WTC11 (cell line): ENCODE results near the gene PRR33. TPM values are rescaled to one million over a fixed set of nuclear protein-coding genes. Genes with fewer than 3 reads are reported as not detected.
A peak's percentile ranks its signal among the peaks of the same experiment; 100 is the strongest.
"Not testable (repeated sequence)": the region's sequence is repeated elsewhere in the genome, so short reads cannot be mapped to it uniquely, and the experiment has no call there.

Experiments used
- ATAC-seq: fragments of 200-7000 bp; cut with Tn5 transposase; 2 replicates; pipeline ENCODE4 v1.10.0; 2021; ENCODE audit warnings: mild to moderate bottlenecking, moderate library complexity
- Bru-seq: library from RNA; stranded (reverse); fragments of 400-500 nt; gene quantifications from one replicate; lab custom pipeline; 2021; lab: Mats Ljungman, UMichigan
- CTCF ChIA-PET: fragments of 300-600 bp; sonication (Branson Sonifier 250); formaldehyde crosslinking; loops from one replicate; lab custom pipeline; 2021; ENCODE audit warnings: antibody characterized with exemption; lab: Charles Lee
- POLR2A ChIA-PET: fragments of 350-600 bp; sonication (Branson Sonifier 250); formaldehyde crosslinking; loops from one replicate; lab custom pipeline; 2021; ENCODE audit warnings: antibody characterized with exemption; lab: Charles Lee
- DNase-seq: peaks from one replicate; pipeline ENCODE4 v3.0.0; 2021; ENCODE audit warnings: low spot score
- H3K27ac Mint-ChIP-seq: 2 replicates; pipeline ENCODE4 v1.8.0; 2021; ENCODE audit warnings: mixed read lengths
- H3K27me3 Mint-ChIP-seq: 2 replicates; pipeline ENCODE4 v1.8.0; 2021; ENCODE audit warnings: low read depth, mild to moderate bottlenecking, moderate library complexity, mixed read lengths
- H3K36me3 Mint-ChIP-seq: 2 replicates; pipeline ENCODE4 v1.8.0; 2021; ENCODE audit warnings: mixed read lengths
- H3K4me1 Mint-ChIP-seq: 2 replicates; pipeline ENCODE4 v1.8.0; 2022; ENCODE audit warnings: mixed read lengths
- H3K4me3 Mint-ChIP-seq: 2 replicates; pipeline ENCODE4 v1.8.0; 2021; ENCODE audit warnings: mild to moderate bottlenecking, moderate library complexity, mixed read lengths
- H3K9me3 Mint-ChIP-seq: 2 replicates; pipeline ENCODE4 v1.8.0; 2021; ENCODE audit warnings: mixed read lengths
- AR ChIP-seq: fragments of 250-450 bp; sonication (Bioruptor Pico); IDR thresholded peaks from 2 replicates; pipeline ENCODE4 v1.9.0; 2021; ENCODE audit warnings: mild to moderate bottlenecking
- CREB1 ChIP-seq: sonication (generic); formaldehyde crosslinking; IDR thresholded peaks from 2 replicates; pipeline ENCODE4 v1.8.0; 2023; ENCODE audit warnings: mild to moderate bottlenecking, missing genetic modification reagents
- EMX1 ChIP-seq: fragments of 250-450 bp; sonication (Bioruptor Pico); IDR thresholded peaks from 2 replicates; pipeline ENCODE4 v1.8.0; 2021; ENCODE audit warnings: mild to moderate bottlenecking
- GRHL2 ChIP-seq: fragments of 250-450 bp; sonication (Bioruptor Pico); IDR thresholded peaks from 2 replicates; pipeline ENCODE4 v1.8.0; 2022; ENCODE audit warnings: mild to moderate bottlenecking, moderate library complexity; ENCODE audit not compliant: insufficient replicate concordance, severe bottlenecking
- MAX ChIP-seq: sonication (generic); formaldehyde crosslinking; IDR thresholded peaks from 2 replicates; pipeline ENCODE4 v1.8.0; 2022; ENCODE audit warnings: mild to moderate bottlenecking, missing genetic modification reagents
- MLX ChIP-seq: sonication (generic); formaldehyde crosslinking; IDR thresholded peaks from 2 replicates; pipeline ENCODE4 v1.8.1; 2023; ENCODE audit warnings: mild to moderate bottlenecking, missing genetic modification reagents, moderate library complexity
- NFATC4 ChIP-seq: fragments of 250-450 bp; sonication (Bioruptor Pico); IDR thresholded peaks from 2 replicates; pipeline ENCODE4 v1.9.0; 2021; ENCODE audit warnings: mild to moderate bottlenecking
- OVOL2 ChIP-seq: fragments of 250-450 bp; sonication (Bioruptor Pico); IDR thresholded peaks from 2 replicates; pipeline ENCODE4 v1.9.0; 2021; ENCODE audit warnings: mild to moderate bottlenecking, borderline replicate concordance
- RELA ChIP-seq: sonication (generic); formaldehyde crosslinking; IDR thresholded peaks from 2 replicates; pipeline ENCODE4 v1.8.1; 2022; ENCODE audit warnings: missing genetic modification reagents, mild to moderate bottlenecking, borderline replicate concordance
- SMAD3 ChIP-seq: sonication (generic); formaldehyde crosslinking; IDR thresholded peaks from 2 replicates; pipeline ENCODE4 v1.8.0; 2022; ENCODE audit warnings: missing genetic modification reagents, mild to moderate bottlenecking, borderline replicate concordance
- SOX15 ChIP-seq: fragments of 250-450 bp; sonication (Bioruptor Pico); IDR thresholded peaks from 2 replicates; pipeline ENCODE4 v1.9.0; 2021; ENCODE audit warnings: mild to moderate bottlenecking
- SP1 ChIP-seq: sonication (generic); formaldehyde crosslinking; conservative IDR thresholded peaks from 2 replicates; pipeline ENCODE4 v1.8.1; 2022; ENCODE audit warnings: missing genetic modification reagents
- TEAD4 ChIP-seq: sonication (generic); formaldehyde crosslinking; IDR thresholded peaks from 2 replicates; pipeline ENCODE4 v1.8.0; 2022; ENCODE audit warnings: mild to moderate bottlenecking, missing genetic modification reagents
- TP53 ChIP-seq: sonication (generic); formaldehyde crosslinking; IDR thresholded peaks from 2 replicates; pipeline ENCODE4 v1.8.1; 2023; ENCODE audit warnings: mild to moderate bottlenecking, missing genetic modification reagents
- USF1 ChIP-seq: sonication (generic); formaldehyde crosslinking; IDR thresholded peaks from 2 replicates; pipeline ENCODE4 v1.8.0; 2022; ENCODE audit warnings: mild to moderate bottlenecking, missing genetic modification reagents
- USF2 ChIP-seq: sonication (generic); formaldehyde crosslinking; IDR thresholded peaks from 2 replicates; pipeline ENCODE4 v1.8.1; 2023; ENCODE audit warnings: mild to moderate bottlenecking, missing genetic modification reagents, moderate library complexity
- ZBTB43 ChIP-seq: sonication (generic); formaldehyde crosslinking; IDR thresholded peaks from 2 replicates; pipeline ENCODE4 v1.8.1; 2023; ENCODE audit warnings: mild to moderate bottlenecking, missing genetic modification reagents
- ZNF121 ChIP-seq: sonication (generic); formaldehyde crosslinking; IDR thresholded peaks from 2 replicates; pipeline ENCODE4 v1.8.0; 2023; ENCODE audit warnings: missing genetic modification reagents
- ZNF281 ChIP-seq: sonication (generic); formaldehyde crosslinking; IDR thresholded peaks from 2 replicates; pipeline ENCODE4 v1.8.0; 2023; ENCODE audit warnings: mild to moderate bottlenecking, missing genetic modification reagents
- ZNF317 ChIP-seq: sonication (generic); formaldehyde crosslinking; IDR thresholded peaks from 2 replicates; pipeline ENCODE4 v1.8.1; 2023; ENCODE audit warnings: low read depth, mild to moderate bottlenecking, moderate library complexity, missing genetic modification reagents, borderline replicate concordance
- ZNF396 ChIP-seq: fragments of 250-450 bp; sonication (Bioruptor Pico); IDR thresholded peaks from 2 replicates; pipeline ENCODE4 v1.8.0; 2021; ENCODE audit warnings: mild to moderate bottlenecking, moderate library complexity, borderline replicate concordance
- long read RNA-seq, 3 experiments: library from RNA in 1 of 3; library from capped mRNA in 1 of 3; library from polyadenylated mRNA in 1 of 3; unstranded in 2 of 3; stranded (forward) in 1 of 3; transcript quantifications; one replicate each; pipeline ENCODE4 v2.0.0, GENCODE V29; 2021
- total RNA-seq: library from RNA; stranded (reverse); gene quantifications from 3 replicates; pipeline ENCODE4 v1.2.3, GENCODE V29; 2021

PRR33 gene
- total RNA-seq: not detected in 3 replicates
- Bru-seq, nascent RNA: not detected
- long read RNA-seq, experiment 1: 0 reads
- long read RNA-seq, experiment 2: 0 reads
- long read RNA-seq, experiment 3: 0 reads

- CTCF ChIA-PET: interaction anchor here (1.3 to 2.4 kb wide), 3 partner anchors 9 to 26 kb away, joined by 6 to 17 read pairs (median 14); no protein-coding TSS in a partner anchor
- POLR2A ChIA-PET: no interaction called here
- Mint-ChIP-seq H3K9me3 (no peaks in the 10 kb centered on the region), H3K27me3 (peaks cover 7% of the 10 kb centered on the region), H3K4me3 (no peak within 1 kb of the TSS)
- DNase-seq (no peak), ATAC-seq (no peak)
- no peak for TF ChIP-seq RELA (CRISPR knock-in tag)
- no peak for TF ChIP-seq USF1 (CRISPR knock-in tag)
- TF ChIP-seq ZNF396: no peak
- no peak for TF ChIP-seq NFATC4 (CRISPR knock-in tag)
- no peak for TF ChIP-seq SMAD3 (CRISPR knock-in tag)
- TF ChIP-seq USF2 (CRISPR knock-in tag): no peak
- no peak for TF ChIP-seq ZBTB43 (CRISPR knock-in tag)
- TF ChIP-seq, all 79 proteins: peak for 0
- no peak within 1 kb of the TSS for H3K27ac Mint-ChIP-seq
- no peaks in the 10 kb centered on the region for H3K4me1 Mint-ChIP-seq
- H3K36me3 Mint-ChIP-seq: no peaks in the 10 kb centered on the region
Observed at GRCh38 chr11:1891831-1892115, at the start of gene PRR33. TSS of gene PRR33 (minus strand) at chr11:1891895. CDS start at chr11:1890584, 1,311 bp downstream.

GRCh38 chr11:1939788-1940187 lies 48.1 kb upstream of the PRR33 start:
- H3K36me3 Mint-ChIP-seq, H3K4me3 Mint-ChIP-seq, ATAC-seq, H3K27me3 Mint-ChIP-seq, H3K9me3 Mint-ChIP-seq, H3K4me1 Mint-ChIP-seq, H3K27ac Mint-ChIP-seq, CTCF ChIA-PET, POLR2A ChIA-PET: not testable (repeated sequence)
- DNase-seq: peak; percentile 4

- TF ChIP-seq EMX1: no peak
- TF ChIP-seq ZNF317: no peak
- no peak for TF ChIP-seq MLX (CRISPR knock-in tag)
- no peak for TF ChIP-seq SP1 (CRISPR knock-in tag)
- TF ChIP-seq ZNF281 (CRISPR knock-in tag): no peak
- TF ChIP-seq ZNF121 (CRISPR knock-in tag): no peak
- no peak for TF ChIP-seq MAX
- no peak for TF ChIP-seq GRHL2
- no peak for TF ChIP-seq TP53 (CRISPR knock-in tag)
- no peak for TF ChIP-seq TEAD4 (CRISPR knock-in tag)
- TF ChIP-seq NFATC4 (CRISPR knock-in tag): no peak
- TF ChIP-seq RELA (CRISPR knock-in tag): no peak
- TF ChIP-seq CREB1 (CRISPR knock-in tag): no peak
- no peak for TF ChIP-seq OVOL2 (CRISPR knock-in tag)
- TF ChIP-seq AR (CRISPR knock-in tag): no peak
- no peak for TF ChIP-seq SOX15 (CRISPR knock-in tag)
- TF ChIP-seq, all 79 proteins: peak for 0
- H3K27me3 Mint-ChIP-seq: no peaks in the 10 kb centered on the region; the same call in 1 of the 2 replicates
- no peak overlapping the region for H3K4me3 Mint-ChIP-seq
- H3K36me3 Mint-ChIP-seq: no peaks in the 10 kb centered on the region
- H3K9me3 Mint-ChIP-seq: no peaks in the 10 kb centered on the region
- DNase-seq: no peak
- H3K27ac Mint-ChIP-seq: no peak overlapping the region
- no peak for ATAC-seq
- ChIA-PET CTCF (interaction anchor here (0.7 to 1.6 kb wide), 3 partner anchors 22 to 105 kb away, joined by 3 to 4 read pairs (median 3); no protein-coding TSS in a partner anchor), POLR2A (no interaction called here)
- peaks cover 3% of the 10 kb centered on the region for H3K4me1 Mint-ChIP-seq
Observed at GRCh38 chr11:1939006-1939625, 47.4 kb upstream of the PRR33 start.
